Fibroblast of lung (primary cell): Measurements from ENCODE around the gene HSPG2. TPM values are rescaled to one million over a fixed set of nuclear protein-coding genes. Genes with fewer than 3 reads are reported as not detected.

ENCODE experiments used
- DNase-seq, 2 donors: peaks; one replicate each; pipeline versions ENCODE4 v3.0.0 to v3.0.0-alpha.2; 2010; ENCODE audit warnings: low read depth in 2 of 2
- H2AFZ ChIP-seq: 2 replicates; pipeline ENCODE4 v1.5.1; 2012; ENCODE audit warnings: low read length, control low read depth, inconsistent platforms
- H3K27ac ChIP-seq: 2 replicates; pipeline ENCODE4 v1.5.1; 2011; ENCODE audit warnings: low read length, control low read depth; ENCODE audit not compliant: insufficient read depth
- H3K27me3 ChIP-seq: 2 replicates; pipeline ENCODE4 v1.5.1; 2011; ENCODE audit warnings: mild to moderate bottlenecking, low read length; ENCODE audit not compliant: control insufficient read depth, insufficient read depth
- H3K36me3 ChIP-seq: 2 replicates; pipeline ENCODE4 v1.5.1; 2011; ENCODE audit warnings: low read length; ENCODE audit not compliant: control insufficient read depth, insufficient read depth
- H3K4me1 ChIP-seq: 2 replicates; pipeline ENCODE4 v1.5.1; 2011; ENCODE audit warnings: low read length; ENCODE audit not compliant: control insufficient read depth, insufficient read depth; ENCODE audit errors: extremely low read depth
- H3K4me2 ChIP-seq: 2 replicates; pipeline ENCODE4 v1.5.1; 2011; ENCODE audit warnings: low read length, control low read depth; ENCODE audit not compliant: insufficient read depth; ENCODE audit errors: extremely low read depth
- H3K4me3 ChIP-seq, 4 experiments: fragments of 200-600 bp in 1 of 4; sonication (generic) in 1 of 4; replicated peaks in 1 of 4; 2 replicates each; pipeline ENCODE4 v1.5.1; 2011 to 2016; ENCODE audit warnings: low read length in 4 of 4, low read depth in 3 of 4, mild to moderate bottlenecking in 3 of 4, control low read depth in 2 of 4, inconsistent platforms in 1 of 4, mixed read lengths in 1 of 4; ENCODE audit not compliant: insufficient read depth in 1 of 4; ENCODE audit errors: control extremely low read depth in 1 of 4
- H3K79me2 ChIP-seq: 2 replicates; pipeline ENCODE4 v1.5.1; 2012; ENCODE audit warnings: mild to moderate bottlenecking, low read length, inconsistent platforms; ENCODE audit not compliant: control insufficient read depth, insufficient read depth
- H3K9ac ChIP-seq: 2 replicates; pipeline ENCODE4 v1.5.1; 2011; ENCODE audit warnings: mild to moderate bottlenecking, low read length, control low read depth; ENCODE audit not compliant: insufficient read depth
- H3K9me3 ChIP-seq: 2 replicates; pipeline ENCODE4 v1.5.1; 2012; ENCODE audit warnings: low read depth, low read length; ENCODE audit not compliant: control insufficient read depth, insufficient read depth
- H4K20me1 ChIP-seq: 2 replicates; pipeline ENCODE4 v1.5.1; 2011; ENCODE audit warnings: low read length; ENCODE audit not compliant: control insufficient read depth, insufficient read depth; ENCODE audit errors: extremely low read depth
- EZH2 ChIP-seq: IDR thresholded peaks from 2 replicates; pipeline ENCODE4 v1.5.1; 2012; ENCODE audit warnings: low read length, control low read depth, mild to moderate bottlenecking; ENCODE audit errors: missing control alignments
- polyA plus RNA-seq, 2 donors: library from polyadenylated mRNA; depleted of rRNA in 1 of 2; stranded (reverse) in 1 of 2; unstranded in 1 of 2; fragments of >200 nt; gene quantifications; 2 replicates each; pipeline ENCODE4 v1.2.1, GENCODE V29; 2011 to 2012; ENCODE audit warnings: missing spikeins in 1 of 2
- total RNA-seq: library from RNA; depleted of rRNA; stranded (reverse); fragments of >200 nt; gene quantifications from 2 replicates; pipeline ENCODE4 v1.2.1, GENCODE V29; 2014
- TF ChIP-seq, protein P1 (sequence below), 2 donors: IDR thresholded peaks in 1 of 2; conservative IDR thresholded peaks in 1 of 2; 1 replicate in 1 of 2; 2 replicates in 1 of 2; pipeline ENCODE4 v1.5.1; 2011 to 2012; ENCODE audit warnings: low read length in 2 of 2, control low read depth in 1 of 2, inconsistent platforms in 1 of 2, low read depth in 1 of 2, mild to moderate bottlenecking in 1 of 2

HSPG2 gene
- total and polyA plus RNA-seq, 2 donors (not counting 1 experiment from before 2014, with no cell fraction given): 40.7 to 88.4 TPM

DNA sequence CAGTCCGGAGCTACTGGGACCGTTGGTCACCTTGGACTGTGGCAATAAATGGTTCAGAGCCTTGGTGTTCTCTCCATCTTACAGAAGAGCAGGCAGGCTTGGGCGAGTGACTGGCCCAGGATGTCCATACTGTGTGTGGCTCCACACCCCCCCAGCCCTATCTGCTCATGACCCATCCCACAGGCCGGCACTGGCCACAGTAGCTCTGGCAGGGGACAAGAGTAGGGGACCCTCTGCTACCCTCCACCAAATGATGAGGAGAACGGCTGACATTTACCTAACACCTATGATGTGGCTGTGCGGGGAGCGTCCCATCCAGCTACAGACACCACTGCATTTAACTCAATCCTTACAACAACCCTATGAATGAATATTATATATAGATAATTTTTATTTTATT is 111.7 kb downstream of the HSPG2 start:
- peaks cover 50% of the 10 kb centered on the region for H3K36me3 ChIP-seq
- no peaks in the 10 kb centered on the region for H3K4me1 ChIP-seq
- no peak overlapping the region for H3K27ac ChIP-seq
- H3K9ac ChIP-seq: no peak overlapping the region
- no peak overlapping the region for H3K4me2 ChIP-seq
- no peak overlapping the region for H2AFZ ChIP-seq
- H3K27me3 ChIP-seq: no peaks in the 10 kb centered on the region
- no peaks in the 10 kb centered on the region for H3K9me3 ChIP-seq
- no peaks in the 10 kb centered on the region for H4K20me1 ChIP-seq
- TF ChIP-seq, protein P1, sequence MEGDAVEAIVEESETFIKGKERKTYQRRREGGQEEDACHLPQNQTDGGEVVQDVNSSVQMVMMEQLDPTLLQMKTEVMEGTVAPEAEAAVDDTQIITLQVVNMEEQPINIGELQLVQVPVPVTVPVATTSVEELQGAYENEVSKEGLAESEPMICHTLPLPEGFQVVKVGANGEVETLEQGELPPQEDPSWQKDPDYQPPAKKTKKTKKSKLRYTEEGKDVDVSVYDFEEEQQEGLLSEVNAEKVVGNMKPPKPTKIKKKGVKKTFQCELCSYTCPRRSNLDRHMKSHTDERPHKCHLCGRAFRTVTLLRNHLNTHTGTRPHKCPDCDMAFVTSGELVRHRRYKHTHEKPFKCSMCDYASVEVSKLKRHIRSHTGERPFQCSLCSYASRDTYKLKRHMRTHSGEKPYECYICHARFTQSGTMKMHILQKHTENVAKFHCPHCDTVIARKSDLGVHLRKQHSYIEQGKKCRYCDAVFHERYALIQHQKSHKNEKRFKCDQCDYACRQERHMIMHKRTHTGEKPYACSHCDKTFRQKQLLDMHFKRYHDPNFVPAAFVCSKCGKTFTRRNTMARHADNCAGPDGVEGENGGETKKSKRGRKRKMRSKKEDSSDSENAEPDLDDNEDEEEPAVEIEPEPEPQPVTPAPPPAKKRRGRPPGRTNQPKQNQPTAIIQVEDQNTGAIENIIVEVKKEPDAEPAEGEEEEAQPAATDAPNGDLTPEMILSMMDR (conservative IDR thresholded peaks at IDR 0.05 in 1 of 2, IDR thresholded peaks at IDR 0.05 in 1 of 2; ENCODE audit: low read depth in 1 of 2, low read length in 2 of 2): no peak
- TF ChIP-seq EZH2: no peak
- H3K4me3 ChIP-seq: no peak overlapping the region
- no peak for DNase-seq
- H3K79me2 ChIP-seq: no peaks in the 10 kb centered on the region

DNA sequence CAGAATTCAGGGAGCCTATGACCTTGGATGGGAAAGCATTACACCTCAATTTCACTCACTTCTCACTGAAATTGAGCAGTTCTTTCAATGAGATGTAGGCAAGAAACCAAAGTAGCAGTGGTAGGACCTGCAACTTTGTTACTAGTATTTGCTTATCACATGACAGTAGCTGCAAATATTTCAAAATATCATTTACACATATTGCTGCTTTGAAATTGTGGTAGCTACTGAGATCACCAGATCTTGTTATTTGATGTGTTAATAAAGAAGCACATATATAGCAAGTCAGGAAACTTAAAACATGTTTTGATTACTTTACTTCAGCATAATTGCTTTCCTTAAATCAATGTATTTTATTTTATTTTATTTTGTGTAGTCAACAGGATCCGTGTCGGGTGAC is 112.2 kb downstream of the HSPG2 start:
- peaks cover 48% of the 10 kb centered on the region for H3K36me3 ChIP-seq
- no peaks in the 10 kb centered on the region for H3K27me3 ChIP-seq
- H3K9me3 ChIP-seq: no peaks in the 10 kb centered on the region
- H3K4me3 ChIP-seq: no peak overlapping the region
- TF ChIP-seq, protein P1 (conservative IDR thresholded peaks at IDR 0.05 in 1 of 2, IDR thresholded peaks at IDR 0.05 in 1 of 2; ENCODE audit: low read depth in 1 of 2, low read length in 2 of 2): no peak
- no peak for TF ChIP-seq EZH2
- H4K20me1 ChIP-seq: no peaks in the 10 kb centered on the region
- H3K79me2 ChIP-seq: no peaks in the 10 kb centered on the region
- no peak overlapping the region for H2AFZ ChIP-seq
- no peak overlapping the region for H3K9ac ChIP-seq
- H3K27ac ChIP-seq: no peak overlapping the region
- H3K4me1 ChIP-seq: no peaks in the 10 kb centered on the region
- no peak for DNase-seq
- H3K4me2 ChIP-seq: no peak overlapping the region

DNA sequence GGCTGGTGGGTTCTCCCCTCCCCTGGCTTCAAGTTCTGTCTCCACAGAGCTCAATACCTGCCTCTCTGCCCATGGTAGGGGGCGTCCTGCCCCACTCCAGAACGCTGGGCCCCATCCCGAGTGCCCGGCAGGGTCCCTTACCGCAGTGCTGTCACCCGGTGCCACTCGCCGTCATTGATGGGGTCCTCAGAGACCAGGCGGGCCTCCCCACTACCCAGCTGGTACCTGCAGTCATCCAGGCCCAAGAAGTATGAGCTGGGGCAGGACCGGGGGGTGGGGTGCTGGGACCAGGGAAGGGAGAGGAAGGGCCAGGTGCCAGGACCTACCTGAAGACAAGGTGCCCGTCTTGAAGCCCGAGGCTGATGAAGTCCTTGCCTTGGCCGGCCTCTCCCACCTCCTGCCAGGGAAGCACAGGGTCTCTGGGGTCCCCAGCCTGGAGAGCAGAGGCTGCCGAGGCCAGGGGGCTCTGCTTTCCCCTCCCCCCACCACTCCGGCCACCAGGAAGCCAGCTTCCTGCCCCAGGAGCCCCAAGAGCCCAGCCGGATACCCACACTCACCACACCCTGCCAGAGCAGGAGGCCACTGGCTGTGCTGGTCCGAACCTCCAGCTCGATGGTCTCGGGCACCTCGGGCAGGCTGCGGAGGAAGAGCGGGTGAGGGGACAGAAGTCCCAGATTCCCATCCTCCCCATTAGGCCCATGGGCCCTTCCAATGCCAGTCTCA is 113.0 kb downstream of the HSPG2 start:
- Histone ChIP-seq H3K4me1 (no peaks in the 10 kb centered on the region), H3K36me3 (peaks cover 40% of the 10 kb centered on the region), H3K27ac (no peak overlapping the region), H3K9me3 (no peaks in the 10 kb centered on the region), H3K4me2 (no peak overlapping the region), H3K27me3 (no peaks in the 10 kb centered on the region), H2AFZ (no peak overlapping the region), H3K4me3 (no peak overlapping the region), H4K20me1 (no peaks in the 10 kb centered on the region), H3K79me2 (no peaks in the 10 kb centered on the region), H3K9ac (no peak overlapping the region)
- no peak for DNase-seq
- TF ChIP-seq, protein P1 (conservative IDR thresholded peaks at IDR 0.05 in 1 of 2, IDR thresholded peaks at IDR 0.05 in 1 of 2; ENCODE audit: low read depth in 1 of 2, low read length in 2 of 2): no peak
- no peak for TF ChIP-seq EZH2
